Measurements from ENCODE around the gene ERVH48-1.
A peak's percentile ranks its signal among the peaks of the same experiment; 100 is the strongest.
"Not testable (repeated sequence)": the region's sequence is repeated elsewhere in the genome, so short reads cannot be mapped to it uniquely, and the experiment has no call there.

ERVH48-1 gene

GRCh38 chr21:42939582-42940413 lies 14.4 kb upstream of the ERVH48-1 start:
- DNase-seq (ENCODE audit: low read depth), result no peak

GRCh38 chr21:42938606-42938995 lies 13.2 kb upstream of the ERVH48-1 start:
- not testable (repeated sequence) for DNase-seq (ENCODE audit: low read depth)

- DNase-seq (ENCODE audit: low read depth), result no peak
Measured at GRCh38 chr21:42937960-42938605, 12.7 kb upstream of the ERVH48-1 start.

GRCh38 chr21:42937034-42937940 lies 11.9 kb upstream of the ERVH48-1 start:
- not testable (repeated sequence) for DNase-seq (ENCODE audit: low read depth)

- not testable (repeated sequence) for DNase-seq (ENCODE audit: low read depth)
Measured at GRCh38 chr21:42936360-42936759, 10.9 kb upstream of the ERVH48-1 start.

GRCh38 chr21:42933973-42934372 lies 8.5 kb upstream of the ERVH48-1 start:
- DNase-seq (ENCODE audit: low read depth), result not testable (repeated sequence)

- DNase-seq (ENCODE audit: low read depth), result not testable (repeated sequence)
Measured at GRCh38 chr21:42933137-42933970, 7.9 kb upstream of the ERVH48-1 start.

- DNase-seq (ENCODE audit: low read depth), result not testable (repeated sequence)
Measured at GRCh38 chr21:42932378-42933136, 7.1 kb upstream of the ERVH48-1 start.

- DNase-seq (ENCODE audit: low read depth), result no peak
Measured at GRCh38 chr21:42931560-42932235, 6.3 kb upstream of the ERVH48-1 start.

- no peak for DNase-seq (ENCODE audit: low read depth)
Measured at GRCh38 chr21:42929969-42930368, 4.5 kb upstream of the ERVH48-1 start.

- not testable (repeated sequence) for DNase-seq (ENCODE audit: low read depth)
Measured at GRCh38 chr21:42927474-42928200, 2.2 kb upstream of the ERVH48-1 start.

- DNase-seq (ENCODE audit: low read depth), result no peak
Measured at GRCh38 chr21:42924433-42924751, 1.0 kb downstream of the ERVH48-1 start.

GRCh38 chr21:42923553-42924432 lies 1.6 kb downstream of the ERVH48-1 start:
- DNase-seq (ENCODE audit: low read depth), result peak; percentile 55

GRCh38 chr21:42922918-42923317 lies 2.5 kb downstream of the ERVH48-1 start:
- no peak for DNase-seq (ENCODE audit: low read depth)

GRCh38 chr21:42921927-42922326 lies 3.5 kb downstream of the ERVH48-1 start:
- no peak for DNase-seq (ENCODE audit: low read depth)

- DNase-seq (ENCODE audit: low read depth), result no peak
Measured at GRCh38 chr21:42918291-42918690, 7.1 kb downstream of the ERVH48-1 start.

GRCh38 chr21:42913476-42913875 lies 12.0 kb downstream of the ERVH48-1 start:
- DNase-seq (ENCODE audit: low read depth), result no peak

GRCh38 chr21:42911920-42912319 lies 13.5 kb downstream of the ERVH48-1 start:
- DNase-seq (ENCODE audit: low read depth), result not testable (repeated sequence)

Data from activated T-cell treated with anti-CD3 and anti-CD28 coated beads for 48 hours (primary cell).